ENCODE data around the gene L3MBTL4. TPM values are rescaled to one million over a fixed set of nuclear protein-coding genes. Genes with fewer than 3 reads are reported as not detected.

The L3MBTL4 gene
- total and polyA plus RNA-seq, 2 experiments from 2014 or later, result 4.1 to 14.1 TPM

- no peak overlapping the region for H3K4me2 ChIP-seq
- H3K36me3 ChIP-seq (replicated peaks; ENCODE audit: insufficient read depth, low read depth), result no peaks in the 10 kb centered on the region
- no peaks in the 10 kb centered on the region for H3K4me1 ChIP-seq (ENCODE audit: insufficient read depth)
- no peak for TF ChIP-seq EZH2 (IDR thresholded peaks at IDR 0.05; ENCODE audit: borderline replicate concordance)
- no peak for TF ChIP-seq CTCF (IDR thresholded peaks at IDR 0.05; ENCODE audit: poor library complexity)
- no peak for TF ChIP-seq EZH2phosphoT487 (IDR thresholded peaks at IDR 0.05; ENCODE audit: low read depth, severe bottlenecking, unreplicated experiment)
- no peaks in the 10 kb centered on the region for H3K27me3 ChIP-seq
- H3K9me3 ChIP-seq (ENCODE audit: low read depth), result no peaks in the 10 kb centered on the region
- H3K9me2 ChIP-seq (replicated peaks; ENCODE audit: insufficient read depth), result no peaks in the 10 kb centered on the region
- H3K79me2 ChIP-seq, result no peaks in the 10 kb centered on the region
- H2AFZ ChIP-seq, result no peak overlapping the region
- no peak overlapping the region for H3K4me3 ChIP-seq
- 75% methylated on average over 1 of the region's 1 CpG for WGBS (ENCODE audit: low lambda C conversion rate, missing lambda C conversion rate)
- no peak overlapping the region for H3K27ac ChIP-seq
- H4K20me1 ChIP-seq (ENCODE audit: insufficient read depth, poor library complexity, severe bottlenecking), result no peaks in the 10 kb centered on the region
- no peak for DNase-seq (ENCODE audit: low spot score)
Measured at GRCh38 chr18:6435731-6436130, 21.0 kb upstream of the L3MBTL4 start.

- Histone ChIP-seq H3K79me2 (no peaks in the 10 kb centered on the region), H3K4me2 (no peak overlapping the region), H2AFZ (no peak overlapping the region), H4K20me1 (ENCODE audit: insufficient read depth, poor library complexity, severe bottlenecking) (no peaks in the 10 kb centered on the region), H3K27me3 (no peaks in the 10 kb centered on the region), H3K9me2 (replicated peaks; ENCODE audit: insufficient read depth) (no peaks in the 10 kb centered on the region), H3K4me1 (ENCODE audit: insufficient read depth) (no peaks in the 10 kb centered on the region), H3K4me3 (no peak overlapping the region), H3K27ac (no peak overlapping the region), H3K36me3 (replicated peaks; ENCODE audit: insufficient read depth, low read depth) (no peaks in the 10 kb centered on the region), H3K9me3 (ENCODE audit: low read depth) (no peaks in the 10 kb centered on the region)
- 81% methylated on average over 6 of the region's 6 CpGs for WGBS (ENCODE audit: low lambda C conversion rate, missing lambda C conversion rate)
- TF ChIP-seq EZH2 (IDR thresholded peaks at IDR 0.05; ENCODE audit: borderline replicate concordance), result no peak
- no peak for DNase-seq (ENCODE audit: low spot score)
Measured at GRCh38 chr18:6434987-6435709, 20.4 kb upstream of the L3MBTL4 start.

- no peaks in the 10 kb centered on the region for H3K27me3 ChIP-seq
- H3K4me2 ChIP-seq, result peak overlapping the region; percentile 11
- 80% methylated on average over 5 of the region's 5 CpGs for WGBS (ENCODE audit: low lambda C conversion rate, missing lambda C conversion rate)
Measured at GRCh38 chr18:6434481-6434880, 19.8 kb upstream of the L3MBTL4 start.

More at GRCh38 chr18:6434481-6434880, 19.8 kb upstream of the L3MBTL4 start:
- Histone ChIP-seq H3K9me3 (ENCODE audit: low read depth) (no peaks in the 10 kb centered on the region), H3K4me3 (no peak overlapping the region), H3K79me2 (no peaks in the 10 kb centered on the region), H3K9me2 (replicated peaks; ENCODE audit: insufficient read depth) (no peaks in the 10 kb centered on the region), H3K27ac (no peak overlapping the region), H3K36me3 (replicated peaks; ENCODE audit: insufficient read depth, low read depth) (no peaks in the 10 kb centered on the region), H3K4me1 (ENCODE audit: insufficient read depth) (no peaks in the 10 kb centered on the region), H4K20me1 (ENCODE audit: insufficient read depth, poor library complexity, severe bottlenecking) (no peaks in the 10 kb centered on the region), H2AFZ (no peak overlapping the region)
- TF ChIP-seq EZH2 (IDR thresholded peaks at IDR 0.05; ENCODE audit: borderline replicate concordance) (no peak), CTCF (IDR thresholded peaks at IDR 0.05; ENCODE audit: poor library complexity) (no peak), EZH2phosphoT487 (IDR thresholded peaks at IDR 0.05; ENCODE audit: low read depth, severe bottlenecking, unreplicated experiment) (no peak)
- DNase-seq (ENCODE audit: low spot score), result no peak

All from hepatocyte (in vitro differentiated cells).